OCI-LY3 (cell line): Measurements from ENCODE around the gene ARMC9.

Source experiments
- CTCF ChIP-seq: fragments of 200-600, 300-600 bp; sonication (generic); IDR thresholded peaks from 2 replicates; pipeline ENCODE4 v1.5.1; 2014; ENCODE audit warnings: antibody characterized with exemption, low read length, low read depth
- EZH2phosphoT487 ChIP-seq: fragments of 200-600 bp; shearing (Covaris generic); IDR thresholded peaks from 2 replicates; pipeline ENCODE4 v1.6.1; 2018; ENCODE audit warnings: antibody characterized with exemption, mixed run types, low read depth

DNA sequence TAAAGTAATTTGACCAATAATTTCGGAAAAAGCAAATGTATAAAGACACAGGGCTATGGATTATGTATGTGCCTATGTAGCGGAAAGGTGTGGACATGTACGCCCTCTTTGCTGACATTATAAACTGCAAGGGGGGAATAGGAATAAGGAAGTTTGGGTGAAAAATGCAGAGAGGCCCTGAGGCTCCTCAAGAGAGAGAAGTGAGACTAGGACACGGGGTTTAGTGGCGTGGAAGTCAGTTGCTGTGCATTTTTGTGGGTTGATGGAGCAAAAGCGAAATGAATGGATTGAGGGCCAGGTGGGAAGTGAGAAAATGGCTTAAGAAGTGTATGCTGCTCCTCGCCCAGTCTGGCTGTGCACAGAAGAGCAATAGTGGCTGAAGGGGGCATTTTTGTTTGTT, 100.8 kb downstream of the ARMC9 start:
- no peak for TF ChIP-seq EZH2phosphoT487
- no peak; the same call in 1 of the 2 replicates for TF ChIP-seq CTCF
